HEK293 (cell line): ENCODE measurements around the gene KLF2.

Experiments
- CTCF ChIA-PET: fragments of 350-600 bp; formaldehyde crosslinking; extraction: SDS; loops from one replicate; lab custom pipeline; 2021; ENCODE audit warnings: antibody characterized with exemption; lab: Yijun Ruan, JAX
- POLR2A ChIA-PET: fragments of 300-600 bp; formaldehyde crosslinking; extraction: SDS; loops from one replicate; lab custom pipeline; 2020; ENCODE audit warnings: antibody characterized with exemption, inconsistent platforms; lab: Yijun Ruan, JAX
- H3K27ac ChIP-seq: fragments of 200-500 bp; sonication (Bioruptor generic); 2 replicates; pipeline ENCODE4 v1.5.1; 2014; ENCODE audit warnings: low read depth, low read length, control low read depth, inconsistent platforms; ENCODE audit errors: extremely low read depth
- H3K36me3 ChIP-seq, 2 experiments: fragments of 200-500 bp in 1 of 2; sonication (Bioruptor generic) in 1 of 2; 1 replicate in 1 of 2; 2 replicates in 1 of 2; pipeline ENCODE4 v1.5.1; 2014 to 2017; ENCODE audit warnings: inconsistent platforms in 2 of 2, low read length in 2 of 2; ENCODE audit not compliant: control insufficient read depth in 2 of 2, insufficient read depth in 1 of 2
- H3K4me1 ChIP-seq: fragments of 200-500 bp; sonication (Bioruptor generic); 2 replicates; pipeline ENCODE4 v1.5.1; 2014; ENCODE audit warnings: mild to moderate bottlenecking, low read length, inconsistent platforms; ENCODE audit not compliant: control insufficient read depth, insufficient read depth
- H3K4me3 ChIP-seq: 2 replicates; pipeline ENCODE4 v1.5.1; 2011; ENCODE audit warnings: low read depth, mild to moderate bottlenecking, control low read depth, low read length, moderate library complexity
- H3K9me3 ChIP-seq: fragments of 200-500 bp; sonication (Bioruptor generic); 2 replicates; pipeline ENCODE4 v1.5.1; 2014; ENCODE audit warnings: low read depth, low read length, inconsistent platforms; ENCODE audit not compliant: control insufficient read depth, insufficient read depth
- BCL6B ChIP-seq: fragments of 450-650 bp; formaldehyde crosslinking; IDR thresholded peaks from 2 replicates; pipeline ENCODE4 v1.5.1; 2017; ENCODE audit warnings: missing biosample characterization, missing genetic modification characterization
- EGR2 ChIP-seq: fragments of 450-650 bp; formaldehyde crosslinking; IDR thresholded peaks from 2 replicates; pipeline ENCODE4 v1.5.1; 2016; ENCODE audit warnings: low read depth, missing biosample characterization, missing genetic modification characterization
- ELK4 ChIP-seq: IDR thresholded peaks from 2 replicates; pipeline ENCODE4 v1.6.1; 2011; ENCODE audit warnings: mild to moderate bottlenecking, low read depth, low read length, borderline replicate concordance
- MEIS1 ChIP-seq: sonication (generic); formaldehyde crosslinking; IDR thresholded peaks from 2 replicates; pipeline ENCODE4 v1.8.1; 2022; ENCODE audit warnings: missing genetic modification reagents, mild to moderate bottlenecking, borderline replicate concordance
- PATZ1 ChIP-seq: fragments of 450-650 bp; formaldehyde crosslinking; IDR thresholded peaks from 2 replicates; pipeline ENCODE4 v1.5.1; 2016; ENCODE audit warnings: missing biosample characterization, missing genetic modification characterization
- PRDM6 ChIP-seq: fragments of 450-650 bp; formaldehyde crosslinking; IDR thresholded peaks from 2 replicates; pipeline ENCODE4 v1.5.1; 2017; ENCODE audit warnings: missing biosample characterization, missing genetic modification characterization
- REST ChIP-seq: fragments of 450-650 bp; formaldehyde crosslinking; IDR thresholded peaks from 2 replicates; pipeline ENCODE4 v1.5.1; 2016; ENCODE audit warnings: missing biosample characterization, missing genetic modification characterization
- TSHZ1 ChIP-seq: fragments of 450-650 bp; formaldehyde crosslinking; IDR thresholded peaks from 2 replicates; pipeline ENCODE4 v1.5.1; 2016; ENCODE audit warnings: missing biosample characterization, missing genetic modification characterization, borderline replicate concordance
- ZBTB21 ChIP-seq: fragments of 450-650 bp; formaldehyde crosslinking; IDR thresholded peaks from 2 replicates; pipeline ENCODE4 v1.5.1; 2017; ENCODE audit warnings: missing biosample characterization, missing genetic modification characterization
- ZFP69B ChIP-seq: fragments of 450-650 bp; formaldehyde crosslinking; IDR thresholded peaks from 2 replicates; pipeline ENCODE4 v1.5.1; 2016; ENCODE audit warnings: missing biosample characterization, missing genetic modification characterization
- ZNF114 ChIP-seq: fragments of 450-650 bp; formaldehyde crosslinking; IDR thresholded peaks from 2 replicates; pipeline ENCODE4 v1.5.0; 2017; ENCODE audit warnings: missing biosample characterization, missing genetic modification characterization
- ZNF140 ChIP-seq: fragments of 450-650 bp; formaldehyde crosslinking; IDR thresholded peaks from 2 replicates; pipeline ENCODE4 v1.5.1; 2016; ENCODE audit warnings: missing biosample characterization, missing genetic modification characterization
- ZNF223 ChIP-seq: fragments of 450-650 bp; formaldehyde crosslinking; IDR thresholded peaks from 2 replicates; pipeline ENCODE4 v1.5.1; 2016; ENCODE audit warnings: missing biosample characterization, missing genetic modification characterization
- ZNF239 ChIP-seq: fragments of 450-650 bp; formaldehyde crosslinking; IDR thresholded peaks from 2 replicates; pipeline ENCODE4 v1.5.1; 2016; ENCODE audit warnings: missing biosample characterization, missing genetic modification characterization
- ZNF366 ChIP-seq: fragments of 450-650 bp; formaldehyde crosslinking; conservative IDR thresholded peaks from 2 replicates; pipeline ENCODE4 v1.5.1; 2016; ENCODE audit warnings: missing biosample characterization, missing genetic modification characterization
- ZNF514 ChIP-seq: fragments of 450-650 bp; formaldehyde crosslinking; IDR thresholded peaks from 2 replicates; pipeline ENCODE4 v1.5.1; 2016; ENCODE audit warnings: missing biosample characterization, missing genetic modification characterization
- ZNF560 ChIP-seq: fragments of 450-650 bp; formaldehyde crosslinking; IDR thresholded peaks from 2 replicates; pipeline ENCODE4 v1.5.1; 2017; ENCODE audit warnings: missing biosample characterization, missing genetic modification characterization, borderline replicate concordance
- ZNF776 ChIP-seq: fragments of 450-650 bp; formaldehyde crosslinking; IDR thresholded peaks from 2 replicates; pipeline ENCODE4 v1.5.0; 2017; ENCODE audit warnings: missing biosample characterization, missing genetic modification characterization, borderline replicate concordance
- ZSCAN30 ChIP-seq: fragments of 450-650 bp; IDR thresholded peaks from 2 replicates; pipeline ENCODE4 v1.5.1; 2018; ENCODE audit warnings: missing biosample characterization, mild to moderate bottlenecking, missing genetic modification characterization, moderate library complexity

Gene KLF2

GRCh38 chr19:16366056-16366432 is 41.4 kb downstream of the KLF2 start:
- TF ChIP-seq ELK4 (no peak), ZSCAN30 (tag by site-specific recombination) (no peak), TSHZ1 (tag by site-specific recombination) (no peak), ZNF239 (tag by site-specific recombination) (no peak), REST (tag by site-specific recombination) (no peak), ZNF776 (tag by site-specific recombination) (no peak), ZNF140 (no peak), MEIS1 (CRISPR knock-in tag) (no peak), ZBTB21 (tag by site-specific recombination) (no peak), BCL6B (tag by site-specific recombination) (no peak), ZNF223 (no peak)
- Histone ChIP-seq H3K27ac (no peak overlapping the region), H3K4me3 (no peak overlapping the region), H3K4me1 (no peaks in the 10 kb centered on the region; the same call in 1 of the 2 replicates), H3K36me3 (peaks cover 0 to 3% of the 10 kb centered on the region in 2 experiments; a peak in 1 of 3 replicates), H3K9me3 (no peaks in the 10 kb centered on the region)
- ChIA-PET POLR2A (interaction anchor here (0.6 to 1.2 kb wide), 2 partner anchors 16 to 99 kb away, joined by 3 read pairs; no protein-coding TSS in a partner anchor), CTCF (interaction anchor here (0.8 to 1.2 kb wide), 2 partner anchors 11 to 17 kb away, joined by 3 to 6 read pairs; no protein-coding TSS in a partner anchor)

- POLR2A ChIA-PET = interaction anchor here (0.6 to 1.2 kb wide), 2 partner anchors 16 to 99 kb away, joined by 3 read pairs; no protein-coding TSS in a partner anchor
- no peak for TF ChIP-seq PATZ1 (tag by site-specific recombination)
- no peak for TF ChIP-seq ZNF560 (tag by site-specific recombination)
- TF ChIP-seq EGR2 (tag by site-specific recombination) = 0 out of 2 replicates have a peak, but pooled peaks have one; percentile 7
- no peak for TF ChIP-seq ZNF114 (tag by site-specific recombination)
- TF ChIP-seq ZFP69B = no peak
- TF ChIP-seq ZNF514 (tag by site-specific recombination) = no peak
- TF ChIP-seq PRDM6 (tag by site-specific recombination) = peak; percentile 76
- no peak for TF ChIP-seq ZNF366 (tag by site-specific recombination)
- TF ChIP-seq, all 188 proteins: peak for 2
- H3K36me3 ChIP-seq = no peaks in the 10 kb centered on the region
- H3K9me3 ChIP-seq = no peaks in the 10 kb centered on the region
- no peak overlapping the region for H3K27ac ChIP-seq
- no peaks in the 10 kb centered on the region; the same call in 1 of the 2 replicates for H3K4me1 ChIP-seq
- CTCF ChIA-PET = interaction anchor here (0.8 to 1.2 kb wide), 2 partner anchors 10 to 16 kb away, joined by 3 to 6 read pairs; no protein-coding TSS in a partner anchor
- no peak overlapping the region for H3K4me3 ChIP-seq
These were observed 42.0 kb downstream of the KLF2 start for GRCh38 chr19:16366433-16367260.
